GM19023 (cell line): Measurements from ENCODE around the gene ATP11B.
"Not testable (repeated sequence)": the region's sequence is repeated elsewhere in the genome, so short reads cannot be mapped to it uniquely, and the experiment has no call there.

Experiments
- ATAC-seq: cut with Tn5 transposase; IDR thresholded peaks from one replicate; pipeline ENCODE4 v1.9.1; 2021; ENCODE audit warnings: mild to moderate bottlenecking, moderate library complexity; ENCODE audit not compliant: unreplicated experiment

ATP11B gene

GRCh38 chr3:182824957-182825356, 31.7 kb downstream of the ATP11B start:
- no peak for ATAC-seq

- no peak for ATAC-seq
Measured at GRCh38 chr3:182829761-182830405, 36.6 kb downstream of the ATP11B start.

- ATAC-seq = no peak
Measured at GRCh38 chr3:182837855-182838454, 44.7 kb downstream of the ATP11B start.

GRCh38 chr3:182843478-182843877, 50.2 kb downstream of the ATP11B start:
- no peak for ATAC-seq

GRCh38 chr3:182848906-182849305, 55.6 kb downstream of the ATP11B start:
- no peak for ATAC-seq

GRCh38 chr3:182855076-182855475, 61.8 kb downstream of the ATP11B start:
- no peak for ATAC-seq

- no peak for ATAC-seq
Measured at GRCh38 chr3:182861348-182861747, 68.0 kb downstream of the ATP11B start.

GRCh38 chr3:182862159-182862860, 69.0 kb downstream of the ATP11B start:
- ATAC-seq = no peak

- no peak for ATAC-seq
Measured at GRCh38 chr3:182869059-182869458, 75.8 kb downstream of the ATP11B start.

GRCh38 chr3:182870917-182871316, 77.6 kb downstream of the ATP11B start:
- ATAC-seq = not testable (repeated sequence)

GRCh38 chr3:182879031-182879611, 85.8 kb downstream of the ATP11B start:
- no peak for ATAC-seq

GRCh38 chr3:182886497-182886896, 93.2 kb downstream of the ATP11B start:
- no peak for ATAC-seq

- ATAC-seq = no peak
Measured at GRCh38 chr3:182889948-182890629, 96.8 kb downstream of the ATP11B start.

- ATAC-seq = no peak
Measured at GRCh38 chr3:182891364-182891763, 98.1 kb downstream of the ATP11B start.

GRCh38 chr3:182892226-182892625, 98.9 kb downstream of the ATP11B start:
- ATAC-seq = no peak

GRCh38 chr3:182895513-182896112, 102.3 kb downstream of the ATP11B start:
- ATAC-seq = no peak

- no peak for ATAC-seq
Measured at GRCh38 chr3:182896553-182896952, 103.2 kb downstream of the ATP11B start.

GRCh38 chr3:182902236-182902635, 108.9 kb downstream of the ATP11B start:
- no peak for ATAC-seq

- ATAC-seq = no peak
Measured at GRCh38 chr3:182904164-182904563, 110.9 kb downstream of the ATP11B start.

GRCh38 chr3:182905623-182906022, 112.3 kb downstream of the ATP11B start:
- no peak for ATAC-seq

GRCh38 chr3:182906036-182906435, 112.7 kb downstream of the ATP11B start:
- ATAC-seq = no peak
